ENCODE measurements around the gene PANX2.
A peak's percentile ranks its signal among the peaks of the same experiment; 100 is the strongest.
"Not testable (repeated sequence)": the region's sequence is repeated elsewhere in the genome, so short reads cannot be mapped to it uniquely, and the experiment has no call there.

Gene PANX2

DNA sequence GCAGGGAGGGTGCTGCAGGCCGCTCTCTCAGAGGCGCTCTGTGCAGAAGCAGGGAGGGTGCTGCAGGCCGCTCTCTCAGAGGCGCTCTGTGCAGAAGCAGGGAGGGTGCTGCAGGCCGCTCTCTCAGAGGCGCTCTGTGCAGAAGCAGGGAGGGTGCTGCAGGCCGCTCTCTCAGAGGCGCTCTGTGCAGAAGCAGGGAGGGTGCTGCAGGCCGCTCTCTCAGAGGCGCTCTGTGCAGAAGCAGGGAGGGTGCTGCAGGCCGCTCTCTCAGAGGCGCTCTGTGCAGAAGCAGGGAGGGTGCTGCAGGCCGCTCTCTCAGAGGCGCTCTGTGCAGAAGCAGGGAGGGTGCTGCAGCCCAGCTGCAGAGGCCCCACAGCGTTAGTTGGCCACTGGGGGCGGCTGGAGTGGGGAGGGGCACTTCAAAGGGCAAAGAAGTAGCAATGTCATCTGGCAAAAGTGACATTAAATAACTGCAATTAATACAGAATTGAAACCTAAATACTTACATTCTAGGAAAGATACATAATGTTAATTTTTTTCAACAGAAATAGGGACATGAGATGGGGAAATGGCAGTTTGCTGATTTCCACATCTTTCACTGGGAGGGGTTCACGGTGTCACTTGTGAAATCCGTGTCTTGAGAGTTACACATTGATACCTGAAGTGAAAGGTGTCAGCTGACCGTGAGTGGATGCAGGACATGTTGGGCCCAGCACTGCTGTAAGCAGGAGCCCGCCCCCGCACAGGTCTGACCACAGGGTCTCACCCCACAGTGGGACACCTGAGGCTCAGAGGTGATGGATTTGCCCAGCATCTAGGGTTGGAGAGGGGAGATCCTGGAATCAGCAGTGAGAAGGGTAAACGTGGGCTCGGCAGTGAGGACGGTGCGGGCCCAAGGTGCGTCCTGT, 23.0 kb upstream of the PANX2 start:
- not testable (repeated sequence) for DNase-seq (ENCODE audit: low read depth in 2 of 2)

DNA sequence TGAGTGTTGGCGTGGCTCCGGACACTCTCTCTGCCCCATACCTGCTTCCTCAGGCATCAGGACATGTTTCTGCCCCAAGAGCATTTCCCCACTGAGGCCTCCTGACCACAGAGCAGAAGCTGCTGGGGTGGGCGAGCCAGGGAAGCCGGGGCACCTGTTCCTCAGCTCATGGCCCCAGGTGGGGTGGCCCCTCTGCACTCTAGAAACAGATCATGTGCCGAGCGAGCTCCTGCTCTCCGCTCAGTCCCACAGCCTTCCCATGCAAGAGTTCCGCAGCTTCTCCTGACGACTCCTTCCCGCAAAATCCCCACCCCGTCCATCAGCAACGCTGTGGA, 22.4 kb upstream of the PANX2 start:
- DNase-seq (ENCODE audit: low read depth in 2 of 2) = no peak

DNA sequence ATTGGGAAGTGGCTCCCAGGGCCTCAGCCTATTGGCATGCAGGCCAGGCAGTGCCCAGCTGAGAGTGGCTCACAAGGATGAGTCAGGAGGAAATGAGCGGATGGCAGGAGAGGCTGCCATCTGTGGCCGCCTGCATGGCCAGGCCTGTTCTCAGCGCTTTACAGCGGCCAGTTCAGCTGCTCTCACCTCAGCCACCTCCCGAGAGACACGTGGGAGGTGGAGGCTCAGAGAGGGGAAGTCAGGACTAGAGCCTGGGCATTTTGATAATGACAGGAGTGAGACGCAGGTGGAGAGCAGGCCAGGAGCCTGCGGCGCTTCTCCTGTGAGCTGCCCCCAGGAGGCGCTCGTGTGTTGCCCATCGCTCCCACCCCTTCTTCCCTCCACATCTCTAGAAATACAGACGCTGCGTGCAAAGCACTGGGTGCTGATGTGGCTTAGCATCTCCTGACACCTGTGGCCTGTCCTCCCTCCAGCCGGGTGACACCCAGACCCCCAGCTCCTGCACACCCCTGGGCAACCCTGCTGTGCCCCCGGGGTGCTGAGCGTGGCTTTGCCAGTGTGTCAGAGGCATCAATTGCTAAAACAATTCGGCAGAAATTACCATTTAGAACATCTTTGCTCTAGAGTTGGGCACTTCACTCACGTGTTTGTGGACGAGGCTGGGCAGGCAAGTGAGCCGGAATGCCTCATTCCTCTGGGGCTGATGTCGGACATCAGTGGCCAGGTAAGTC, 21.4 kb upstream of the PANX2 start:
- DNase-seq (ENCODE audit: low read depth in 2 of 2) = peak; percentile 31 to 63

DNA sequence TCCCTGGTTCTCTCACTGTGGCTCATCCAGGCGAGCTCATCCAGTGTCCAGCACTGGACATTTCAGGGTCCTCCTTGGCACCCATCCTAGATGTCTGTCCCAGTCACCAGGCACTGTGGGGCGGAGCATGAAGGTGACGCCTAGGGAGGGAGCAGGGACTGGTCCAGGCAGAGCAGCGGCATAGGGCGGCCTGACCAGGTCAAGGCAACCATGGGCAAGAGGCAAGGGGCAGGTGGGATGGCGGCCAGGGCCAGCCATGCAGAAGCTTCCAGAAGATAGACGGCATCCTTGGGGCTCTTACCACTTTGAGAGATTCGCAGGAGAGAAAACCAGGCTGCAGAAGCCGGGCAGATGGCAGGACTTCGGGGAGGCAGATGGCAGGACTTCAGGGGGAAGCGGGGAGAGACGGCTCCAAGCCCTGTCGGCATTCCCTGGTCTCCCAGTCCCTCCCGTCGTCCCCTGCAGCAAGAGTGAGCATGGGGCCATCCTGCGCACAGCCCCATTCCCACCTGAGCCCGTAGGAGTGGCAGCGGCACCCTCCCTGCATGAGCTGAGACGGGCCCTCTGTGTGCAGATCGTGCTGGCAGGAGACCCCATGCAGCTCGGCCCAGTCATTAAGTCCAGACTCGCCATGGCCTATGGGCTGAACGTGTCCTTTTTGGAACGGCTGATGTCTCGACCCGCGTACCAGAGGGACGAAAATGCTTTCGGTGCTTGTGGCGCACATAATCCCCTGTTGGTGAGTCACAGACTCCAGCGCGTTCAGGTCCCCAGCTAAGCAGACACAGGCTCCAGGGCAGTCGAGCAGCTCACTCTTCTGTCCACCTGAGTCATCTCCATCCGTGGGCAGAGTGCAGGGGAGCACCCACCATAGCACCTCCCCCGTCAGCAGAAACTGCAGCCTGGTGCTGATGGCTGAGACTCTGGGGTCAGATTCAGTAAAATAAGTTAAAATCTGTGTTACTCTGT, 20.1 kb upstream of the PANX2 start:
- DNase-seq (ENCODE audit: low read depth in 2 of 2) = no peak

DNA sequence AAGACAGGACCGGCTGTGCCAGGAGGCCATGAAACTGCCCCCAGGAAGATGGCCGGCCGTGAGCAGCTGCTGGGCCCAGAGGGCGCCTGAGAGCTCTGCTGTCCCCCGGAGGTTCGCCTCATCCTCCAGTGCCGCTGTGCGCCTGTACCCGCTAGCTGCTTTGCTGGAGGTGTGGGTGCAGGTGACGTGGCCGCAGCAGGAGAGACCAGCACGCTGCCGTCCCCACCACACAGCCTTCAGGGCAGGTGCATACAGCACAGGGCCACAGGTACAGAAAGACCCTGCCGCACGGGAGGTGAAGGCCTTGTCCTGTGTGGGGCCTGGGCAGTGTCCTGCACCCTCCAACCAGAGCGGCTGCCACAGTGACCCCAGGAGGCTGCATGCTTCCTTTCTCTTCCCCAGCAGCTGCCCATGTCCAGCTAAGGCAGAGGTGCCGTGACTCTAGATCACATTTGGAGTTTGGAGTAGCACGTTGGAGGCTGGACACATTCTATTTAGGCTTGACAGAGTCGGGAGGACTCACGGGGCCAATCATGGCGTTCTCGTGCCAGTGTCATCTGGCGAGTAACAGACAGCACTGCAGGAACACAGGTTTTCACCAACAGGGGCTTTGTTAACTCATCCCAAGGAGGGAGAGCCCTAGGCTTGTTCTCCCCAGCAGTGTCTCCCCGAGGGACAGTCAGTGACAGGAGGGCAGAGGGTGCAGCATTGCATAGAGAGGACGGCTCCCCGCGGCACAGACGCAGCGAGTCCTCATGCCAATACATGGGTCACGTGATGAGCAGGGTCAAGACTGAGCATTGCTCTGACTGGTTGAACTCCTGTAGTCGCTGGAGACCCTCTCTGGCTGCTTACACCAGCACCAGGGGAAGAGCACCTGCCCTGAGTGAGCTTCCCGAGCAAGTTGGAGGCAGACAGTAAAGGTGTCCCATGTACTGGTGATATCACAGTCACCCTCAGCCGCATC, 18.7 kb upstream of the PANX2 start:
- no peak for DNase-seq (ENCODE audit: low read depth in 2 of 2)

DNA sequence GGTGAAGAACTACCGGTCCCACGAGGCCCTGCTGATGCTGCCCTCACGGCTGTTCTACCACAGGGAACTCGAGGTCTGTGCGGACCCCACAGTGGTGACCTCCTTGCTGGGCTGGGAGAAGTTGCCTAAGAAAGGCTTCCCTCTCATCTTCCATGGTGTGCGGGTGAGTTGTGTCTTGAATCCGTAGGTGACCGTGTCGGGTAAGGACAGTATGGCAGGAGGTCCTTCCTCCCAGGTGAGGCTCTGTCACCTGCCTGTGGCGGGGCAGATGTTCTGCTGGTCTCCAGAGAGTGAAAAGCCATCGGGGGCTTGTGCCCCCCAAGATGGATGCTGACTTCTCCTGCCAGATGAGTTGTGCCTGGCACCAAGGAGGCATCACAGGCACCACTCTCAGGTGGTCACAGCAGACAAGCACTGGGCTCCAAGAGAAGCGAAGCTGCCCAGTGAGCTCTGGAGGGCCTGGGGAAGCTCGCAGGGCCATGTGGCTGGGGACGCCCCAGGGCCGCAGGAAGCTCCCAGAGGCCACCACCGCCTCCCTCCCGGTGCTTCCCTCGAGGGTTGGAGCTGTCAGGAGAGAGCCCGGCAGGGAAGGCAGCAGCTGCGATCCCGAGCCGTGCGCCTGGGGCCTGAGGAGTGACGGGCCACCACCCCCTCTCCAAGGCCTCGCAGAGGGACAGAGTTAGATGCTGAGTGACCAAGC, 17.3 kb upstream of the PANX2 start:
- no peak for DNase-seq (ENCODE audit: low read depth in 2 of 2)

DNA sequence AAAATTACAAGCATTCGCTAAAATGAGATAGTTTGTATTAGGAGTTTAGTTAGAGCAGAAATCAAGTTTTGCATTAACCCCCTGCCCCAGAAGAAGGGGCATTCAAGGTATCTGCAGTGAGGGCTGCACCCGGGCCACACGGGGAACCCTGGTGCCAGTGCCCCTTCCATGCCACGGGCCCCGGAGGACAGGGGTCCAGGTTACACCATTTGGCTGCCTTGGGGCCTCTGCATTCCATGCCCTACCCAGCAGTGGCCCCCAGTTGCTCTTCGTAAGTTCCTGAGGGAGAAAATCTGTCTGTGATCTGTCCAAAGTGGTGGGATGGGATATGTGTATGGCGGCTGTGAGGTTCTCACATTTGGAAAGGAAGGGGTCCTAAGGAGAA, 16.8 kb upstream of the PANX2 start:
- DNase-seq (ENCODE audit: low read depth in 2 of 2) = no peak

DNA sequence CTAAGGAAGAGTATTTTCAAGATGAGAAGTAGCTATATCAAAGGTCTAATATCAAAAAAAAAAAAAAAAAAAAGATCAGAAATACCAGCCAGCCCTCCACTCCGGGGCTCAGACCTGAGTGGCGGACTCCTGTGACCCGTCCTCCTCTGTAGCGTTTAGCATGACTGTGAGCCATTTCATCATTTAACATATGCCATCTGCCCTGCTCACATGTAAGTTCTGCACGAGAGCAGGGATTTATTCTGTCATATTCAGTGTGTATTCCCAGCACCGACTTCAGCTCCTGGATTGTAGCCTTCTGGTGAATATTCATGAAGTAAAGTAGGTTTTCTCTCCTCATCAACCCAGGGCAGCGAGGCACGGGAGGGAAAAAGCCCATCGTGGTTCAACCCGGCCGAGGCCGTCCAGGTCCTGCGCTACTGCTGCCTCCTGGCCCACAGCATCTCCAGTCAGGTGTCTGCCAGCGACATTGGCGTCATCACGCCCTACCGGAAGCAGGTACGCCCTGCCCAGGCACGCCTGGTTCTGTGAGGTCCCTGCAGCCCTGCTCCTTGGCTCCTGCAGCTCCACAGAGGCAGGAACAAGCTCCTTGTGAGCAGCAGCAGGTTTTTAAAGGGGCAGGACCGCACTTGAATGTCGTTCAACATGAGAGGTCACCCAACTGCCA, 12.7 kb upstream of the PANX2 start:
- no peak for DNase-seq (ENCODE audit: low read depth in 2 of 2)

DNA sequence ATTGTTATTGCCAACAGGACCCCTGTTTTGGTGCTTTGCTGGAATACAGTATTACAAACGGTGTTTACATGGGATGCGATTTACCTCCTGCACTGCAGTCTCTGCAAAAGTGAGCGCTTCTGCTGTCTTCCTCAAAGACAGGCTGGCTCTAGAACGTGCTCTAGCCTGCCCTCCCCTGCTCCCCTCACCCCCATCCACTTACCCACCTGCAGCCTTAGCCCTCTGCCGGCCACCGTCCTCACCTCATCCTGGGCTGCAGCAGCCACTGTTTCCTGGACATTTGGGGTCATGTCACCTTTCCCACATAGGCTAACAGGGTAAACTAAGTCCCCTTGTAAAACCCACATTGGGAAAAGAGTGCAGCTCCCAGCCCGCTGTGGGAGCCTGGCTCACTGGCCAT, 9.6 kb upstream of the PANX2 start:
- DNase-seq (ENCODE audit: low read depth in 2 of 2) = no peak

DNA sequence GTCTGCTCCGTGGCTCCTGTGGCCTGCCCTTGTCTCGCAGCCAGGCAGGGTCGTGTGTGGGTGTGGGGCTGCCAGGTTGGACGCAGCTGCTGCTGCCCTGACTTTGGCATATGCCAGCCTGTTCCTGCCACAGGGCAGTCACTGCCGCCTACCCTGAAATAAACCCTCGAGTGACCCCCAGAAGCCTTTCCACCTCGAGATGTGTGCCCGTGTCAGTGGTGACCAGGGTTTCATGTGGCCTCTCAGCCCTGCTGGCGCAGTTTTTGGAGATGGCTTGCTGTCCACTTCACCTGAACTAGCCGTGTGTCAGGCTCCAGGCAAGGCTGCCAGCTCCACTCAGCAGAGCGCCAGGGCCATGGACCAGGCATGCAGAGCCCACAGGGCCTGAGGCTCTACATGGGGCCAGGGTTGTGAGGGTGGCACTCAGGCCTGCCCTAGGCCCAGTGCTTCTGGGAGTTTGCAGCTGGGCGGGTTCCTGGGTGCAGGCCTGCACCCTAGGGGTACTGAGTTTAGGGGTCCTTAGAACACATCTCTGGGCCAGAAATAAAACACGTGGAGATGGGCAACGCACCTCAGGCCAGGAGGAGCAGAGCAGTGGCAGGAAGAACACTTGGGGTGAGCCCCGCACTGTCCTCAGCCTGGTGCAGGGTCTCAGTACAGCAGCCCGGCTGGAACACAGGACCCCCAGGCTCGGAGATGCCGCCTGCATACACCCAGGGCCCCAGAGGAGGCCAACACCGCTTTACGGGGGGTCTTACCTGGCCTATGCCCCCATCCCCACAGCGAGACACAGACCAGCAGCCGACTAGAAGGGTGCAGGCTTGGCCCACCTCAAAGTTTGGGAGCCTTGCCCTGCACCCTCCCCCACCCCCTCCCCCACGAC, 8.8 kb upstream of the PANX2 start:
- no peak for DNase-seq (ENCODE audit: low read depth in 2 of 2)

DNA sequence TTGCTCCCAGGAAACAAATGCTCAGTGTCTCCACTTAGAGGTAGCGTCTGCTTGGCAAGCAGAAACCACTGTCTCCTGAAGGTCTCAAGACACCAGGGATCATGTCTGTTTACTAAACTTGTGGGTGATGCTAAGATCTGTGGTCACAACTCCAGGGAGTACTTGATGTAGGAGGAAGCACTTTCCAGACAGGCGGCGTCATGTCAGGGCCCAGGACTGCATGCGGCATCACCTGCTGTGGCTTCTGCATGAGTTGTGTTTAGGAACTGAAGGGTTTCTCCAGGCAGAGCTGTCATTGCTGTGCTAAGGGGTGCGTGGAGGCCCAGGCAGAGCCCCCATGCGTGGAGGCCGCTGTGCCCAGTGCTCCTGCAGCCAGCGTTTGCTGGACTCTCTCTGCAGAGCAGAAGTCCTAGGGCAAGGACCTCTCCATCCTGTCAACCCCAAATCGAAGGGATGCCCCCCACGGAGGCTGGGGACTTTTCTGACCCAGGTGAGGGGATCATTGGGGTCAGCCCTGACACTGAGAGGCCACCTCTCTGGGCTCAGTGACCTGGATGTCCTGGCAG, 8.1 kb upstream of the PANX2 start:
- no peak for DNase-seq (ENCODE audit: low read depth in 2 of 2)

DNA sequence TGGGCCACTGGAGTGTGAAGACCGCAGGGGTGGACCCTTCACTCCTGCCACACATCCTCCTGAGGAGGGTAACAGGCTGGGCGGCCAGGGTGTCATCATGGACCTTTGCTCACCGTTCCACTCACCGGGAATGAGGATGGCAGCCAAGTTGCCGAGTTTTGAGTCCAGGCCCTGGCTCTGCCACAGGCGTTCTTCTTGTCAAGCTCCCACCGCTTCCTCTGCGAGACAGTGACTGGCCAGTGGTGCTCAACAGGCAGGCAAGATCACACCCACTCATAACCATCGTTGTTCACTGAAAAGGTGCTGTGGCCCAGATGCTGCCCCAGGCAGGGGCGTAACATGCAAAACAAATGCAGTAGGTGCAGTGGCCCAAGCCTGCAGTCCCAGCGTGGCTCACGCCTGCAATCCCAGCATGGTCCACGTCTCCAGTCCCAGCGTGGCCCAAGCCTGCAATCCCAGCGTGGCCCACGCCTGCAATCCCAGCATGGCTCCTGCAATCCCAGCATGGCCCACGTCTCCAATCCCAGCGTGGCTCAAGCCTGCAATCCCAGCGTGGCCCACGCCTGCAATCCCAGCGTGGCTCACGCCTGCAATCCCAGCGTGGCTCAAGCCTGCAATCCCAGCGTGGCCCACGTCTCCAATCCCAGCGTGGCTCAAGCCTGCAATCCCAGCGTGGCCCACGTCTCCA, 5.0 kb upstream of the PANX2 start:
- no peak for DNase-seq (ENCODE audit: low read depth in 2 of 2)

DNA sequence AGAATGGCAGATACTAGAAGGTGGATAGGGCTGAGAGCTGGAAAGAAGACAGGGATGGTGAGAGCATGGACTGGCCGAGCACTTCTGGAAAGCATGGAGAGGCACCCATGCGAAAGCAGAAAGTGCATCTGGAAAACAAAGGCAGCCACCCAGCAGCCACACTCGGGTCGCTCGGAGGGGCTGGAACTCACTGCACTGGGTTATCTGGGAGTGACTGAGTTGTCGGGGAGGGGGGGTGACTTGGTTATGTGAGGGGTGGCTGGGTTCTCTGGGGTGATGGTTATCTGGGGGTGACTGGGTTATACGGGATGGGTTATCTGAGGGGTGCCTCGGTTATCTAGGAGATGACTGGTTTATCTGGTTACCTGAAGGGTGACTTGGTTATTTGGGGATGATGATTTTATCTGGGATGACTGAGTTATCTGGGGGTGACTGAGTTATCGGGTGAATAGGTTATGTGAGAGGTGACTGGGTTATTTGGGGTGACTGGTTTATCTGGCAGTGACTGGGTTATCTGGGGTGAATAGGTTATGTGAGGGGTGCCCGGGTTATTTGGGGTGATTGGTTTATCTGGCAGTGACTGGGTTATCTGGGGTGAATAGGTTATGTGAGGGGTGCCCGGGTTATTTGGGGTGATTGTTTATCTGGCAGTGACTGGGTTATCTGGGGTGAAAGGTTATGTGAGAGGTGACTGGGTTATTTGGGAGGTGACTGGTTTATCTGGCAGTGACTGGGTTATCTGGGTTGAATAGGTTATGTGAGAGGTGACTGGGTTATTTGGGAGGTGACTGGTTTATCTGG, 2.6 kb upstream of the PANX2 start:
- no peak for DNase-seq (ENCODE audit: low read depth in 2 of 2)

DNA sequence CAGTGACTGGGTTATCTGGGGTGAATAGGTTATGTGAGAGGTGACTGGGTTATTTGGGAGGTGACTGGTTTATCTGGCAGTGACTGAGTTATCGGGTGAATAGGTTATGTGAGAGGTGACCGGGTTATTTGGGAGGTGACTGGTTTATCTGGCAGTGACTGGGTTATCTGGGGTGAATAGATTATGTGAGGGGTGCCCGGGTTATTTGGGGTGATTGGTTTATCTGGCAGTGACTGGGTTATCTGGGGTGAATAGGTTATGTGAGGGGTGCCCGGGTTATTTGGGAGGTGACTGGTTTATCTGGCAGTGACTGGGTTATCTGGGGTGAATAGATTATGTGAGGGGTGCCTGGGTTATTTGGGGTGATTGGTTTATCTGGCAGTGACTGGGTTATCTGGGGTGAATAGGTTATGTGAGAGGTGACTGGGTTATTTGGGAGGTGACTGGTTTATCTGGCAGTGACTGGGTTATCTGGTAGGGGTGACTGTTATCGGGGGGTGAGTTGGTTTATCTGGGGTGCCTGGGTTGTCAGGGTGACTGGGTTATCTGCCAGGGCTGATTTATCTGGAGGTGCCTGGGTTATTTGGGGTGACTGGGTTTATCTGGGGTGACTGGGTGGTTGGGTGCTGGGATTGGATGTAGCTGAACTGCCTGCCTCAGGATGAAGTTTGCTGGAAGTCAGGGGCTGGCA, 1.9 kb upstream of the PANX2 start:
- not testable (repeated sequence) for DNase-seq (ENCODE audit: low read depth in 2 of 2)

DNA sequence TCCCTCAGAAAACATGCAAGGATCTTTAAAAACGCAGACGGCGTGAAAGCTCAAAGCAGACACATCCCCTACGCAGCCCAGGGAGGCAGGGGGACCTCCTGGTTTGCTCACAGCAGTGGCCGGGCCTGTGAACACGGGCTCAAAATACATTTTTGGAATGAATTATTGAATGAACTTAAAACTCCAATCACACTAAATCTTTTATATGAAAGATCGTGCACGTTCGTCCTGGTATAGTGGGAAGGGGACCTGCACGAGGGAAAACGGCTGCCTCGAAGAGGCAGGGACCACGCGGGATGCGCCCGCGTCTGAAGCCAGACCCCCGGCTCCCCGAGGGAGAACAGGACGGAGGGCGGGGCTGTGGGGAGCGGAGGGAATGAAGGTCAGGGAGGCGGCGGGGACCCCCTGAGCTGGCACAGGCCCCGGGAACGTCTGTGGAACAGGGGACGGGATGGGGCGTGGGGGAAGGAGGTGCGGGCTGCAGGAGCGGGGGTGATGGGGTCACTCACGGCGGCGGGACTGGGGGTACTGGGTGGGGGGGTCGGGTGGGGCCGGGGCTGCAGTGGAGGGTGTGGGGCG, 1.3 kb upstream of the PANX2 start:
- DNase-seq (ENCODE audit: low read depth in 2 of 2) = no peak

DNA sequence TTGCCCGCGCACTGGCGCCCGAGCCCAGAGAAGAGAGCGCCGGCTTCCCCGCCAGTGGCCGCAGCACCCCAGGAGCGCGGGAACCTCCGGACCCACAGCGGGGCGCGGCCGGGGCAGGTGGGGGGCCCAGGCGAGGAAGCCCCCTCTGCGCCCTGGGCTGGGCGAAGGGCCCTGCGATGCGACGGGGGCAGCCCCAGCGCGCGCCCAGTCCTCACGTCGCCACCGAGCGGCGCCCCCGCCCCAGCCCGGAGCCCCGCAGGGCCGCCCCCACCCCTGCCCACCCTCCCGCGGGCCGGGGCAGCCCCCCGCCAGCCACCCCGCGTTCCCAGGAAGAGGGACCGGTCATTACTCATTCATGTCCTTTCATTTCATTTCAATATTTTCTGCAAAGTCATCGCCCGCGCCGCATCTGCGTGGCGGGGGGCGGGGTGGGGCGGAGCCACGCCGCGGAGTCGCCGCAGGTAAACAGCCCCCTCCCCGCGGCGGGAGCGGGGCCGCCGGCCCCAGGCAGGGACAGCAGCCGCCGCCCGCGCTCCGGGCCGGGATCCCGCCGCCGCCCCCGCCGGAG, 673 bp upstream of the PANX2 start:
- peak; percentile 28 to 39 for DNase-seq (ENCODE audit: low read depth in 2 of 2)
